ENCODE measurements around the gene CLCNKA.

GRCh38 chr1:15997637-15998280 lies 24.1 kb upstream of the CLCNKA start:
- TF ChIP-seq CTCF (optimal IDR thresholded peaks at IDR 0.05 in 1 of 3, IDR thresholded peaks at IDR 0.05 in 1 of 3, conservative IDR thresholded peaks at IDR 0.05 in 1 of 3; ENCODE audit: extremely low read depth in 1 of 3, insufficient read depth in 2 of 3, low read length in 3 of 3) (no peak), EZH2 (IDR thresholded peaks at IDR 0.05; ENCODE audit: low read length) (no peak)
